Esophagus squamous epithelium (tissue), 5 donors: ENCODE results near the gene SPON1. TPM values are rescaled to one million over a fixed set of nuclear protein-coding genes. Genes with fewer than 3 reads are reported as not detected.
"Not testable (repeated sequence)": the region's sequence is repeated elsewhere in the genome, so short reads cannot be mapped to it uniquely, and the experiment has no call there.

Source experiments
- DNase-seq: peaks from one replicate; lab custom pipeline; 2025; lab: John Stamatoyannopoulos, UW
- H3K27ac ChIP-seq, 4 donors: fragments of 200-600 bp; sonication (generic); one replicate each; pipeline ENCODE4 v1.5.1; 2016 to 2019; ENCODE audit warnings: mild to moderate bottlenecking in 1 of 4
- H3K27me3 ChIP-seq, 4 donors: fragments of 200-600 bp; sonication (generic); 1 replicate in 3 of 4; 2 replicates in 1 of 4; pipeline versions ENCODE4 v1.5.1 to v1.6.0; 2017 to 2021; ENCODE audit warnings: antibody characterized with exemption in 1 of 4
- H3K36me3 ChIP-seq, 3 donors: fragments of 200-600 bp; sonication (generic); one replicate each; pipeline ENCODE4 v1.5.1; 2016 to 2019
- H3K4me1 ChIP-seq, 3 donors: fragments of 200-600 bp; sonication (generic); one replicate each; pipeline ENCODE4 v1.5.1; 2017 to 2019
- H3K4me3 ChIP-seq, 4 donors: fragments of 200-600 bp; sonication (generic); 1 replicate in 3 of 4; 2 replicates in 1 of 4; pipeline ENCODE4 v1.5.1; 2016 to 2019; ENCODE audit warnings: mild to moderate bottlenecking in 2 of 4, moderate library complexity in 1 of 4
- H3K9me3 ChIP-seq, 3 donors: fragments of 200-600 bp; sonication (generic); one replicate each; pipeline ENCODE4 v1.5.1; 2016 to 2019
- CTCF ChIP-seq, 6 experiments: fragments of 450-650 bp in 4 of 6; fragments of 200-600 bp in 2 of 6; sonication (generic) in 2 of 6; IDR thresholded peaks; one replicate each; pipeline ENCODE4 v1.5.1; 2016 to 2019; ENCODE audit warnings: antibody characterized with exemption in 6 of 6, mild to moderate bottlenecking in 4 of 6, moderate library complexity in 4 of 6
- POLR2A ChIP-seq, 4 donors: fragments of 450-650 bp; IDR thresholded peaks; one replicate each; pipeline ENCODE4 v1.6.1; 2017; ENCODE audit warnings: antibody characterized with exemption in 4 of 4, mild to moderate bottlenecking in 4 of 4, moderate library complexity in 3 of 4
- WGBS, 2 donors: methylation state at CpG; one replicate each; pipeline ENCODE4 v1.1.5; 2018; 5-methylcytosine and 5-hydroxymethylcytosine counted together
- intact Hi-C: fragments of 100-400 bp; cut with DNase I; formaldehyde crosslinking; loops from one replicate; pipeline ENCODE4 v1.15.0; 2022
- total RNA-seq, 4 donors: library from RNA; depleted of rRNA; stranded (reverse); fragments of >200 nt; gene quantifications; one replicate each; pipeline ENCODE4 v1.1.0, GENCODE V29; 2016
- donor health status: DM: yes; HTN: yes; CAD: no.

Gene SPON1
- total RNA-seq, 4 donors from 2014 or later, result 1.6 to 44.4 (median 6.5) TPM

- no peak for TF ChIP-seq POLR2A (IDR thresholded peaks at IDR 0.05)
- no peak for TF ChIP-seq CTCF (IDR thresholded peaks at IDR 0.05)
- intact Hi-C loops, result no loop called here
- WGBS, 2 donors, result 78 to 79% methylated on average over 2 of the region's 2 CpGs
- no peak for DNase-seq
- Histone ChIP-seq H3K36me3 (no peaks in the 10 kb centered on the region), H3K27me3 (no peaks in the 10 kb centered on the region), H3K27ac (no peak overlapping the region), H3K4me3 (no peak overlapping the region), H3K9me3 (no peaks in the 10 kb centered on the region), H3K4me1 (no peaks in the 10 kb centered on the region)
These were observed 201.1 kb downstream of the SPON1 start for GRCh38 chr11:14163576-14163975.

GRCh38 chr11:14173679-14174078 lies 211.2 kb downstream of the SPON1 start:
- H3K4me3 ChIP-seq, intact Hi-C loops, DNase-seq, H3K9me3 ChIP-seq, H3K4me1 ChIP-seq, H3K27ac ChIP-seq, H3K27me3 ChIP-seq, H3K36me3 ChIP-seq: not testable (repeated sequence)
- 95 to 100% methylated on average over 1 to 4 of the region's 7 CpGs for WGBS, 2 donors

GRCh38 chr11:14179116-14179820 lies 216.7 kb downstream of the SPON1 start:
- Histone ChIP-seq H3K9me3 (no peaks in the 10 kb centered on the region), H3K4me1 (peaks cover 0 to 5% (median 0%) of the 10 kb centered on the region in 3 donors), H3K27me3 (no peaks in the 10 kb centered on the region), H3K27ac (peak overlapping the region in 2 of 4 donors; percentile 9 to 45), H3K36me3 (no peaks in the 10 kb centered on the region), H3K4me3 (no peak overlapping the region)
- TF ChIP-seq POLR2A (IDR thresholded peaks at IDR 0.05) (no peak), CTCF (IDR thresholded peaks at IDR 0.05) (no peak)
- intact Hi-C loops, result no loop called here
- DNase-seq, result no peak
- 66 to 69% methylated on average over 4 of the region's 4 CpGs for WGBS, 2 donors

- Histone ChIP-seq H3K27me3 (no peaks in the 10 kb centered on the region), H3K27ac (no peak overlapping the region), H3K9me3 (no peaks in the 10 kb centered on the region), H3K36me3 (no peaks in the 10 kb centered on the region), H3K4me1 (peaks cover 0 to 16% (median 0%) of the 10 kb centered on the region in 3 donors), H3K4me3 (no peak overlapping the region)
- TF ChIP-seq POLR2A (IDR thresholded peaks at IDR 0.05) (no peak), CTCF (IDR thresholded peaks at IDR 0.05) (no peak)
- DNase-seq, result no peak
- intact Hi-C loops, result no loop called here
These were observed 218.6 kb downstream of the SPON1 start for GRCh38 chr11:14181121-14181520.

GRCh38 chr11:14182833-14183364 lies 220.4 kb downstream of the SPON1 start:
- no peak for DNase-seq
- no peaks in the 10 kb centered on the region for H3K27me3 ChIP-seq
- 27 to 31% methylated on average over 2 of the region's 2 CpGs for WGBS, 2 donors
- H3K4me3 ChIP-seq, result no peak overlapping the region
- intact Hi-C loops, result no loop called here
- no peaks in the 10 kb centered on the region for H3K36me3 ChIP-seq
- TF ChIP-seq CTCF (IDR thresholded peaks at IDR 0.05), result no peak
- TF ChIP-seq POLR2A (IDR thresholded peaks at IDR 0.05), result no peak
- H3K9me3 ChIP-seq, result no peaks in the 10 kb centered on the region
- no peak overlapping the region for H3K27ac ChIP-seq
- peaks cover 0 to 19% (median 0%) of the 10 kb centered on the region in 3 donors for H3K4me1 ChIP-seq
